Mucosa of stomach (tissue), 1 donor: Measurements from ENCODE around the gene CBX8.

Experiments
- H3K27me3 ChIP-seq: one replicate; pipeline ENCODE4 v1.7.0; 2013; ENCODE audit warnings: mild to moderate bottlenecking, low read length; ENCODE audit not compliant: control insufficient read depth, insufficient read depth
- H3K36me3 ChIP-seq: one replicate; pipeline ENCODE4 v1.7.0; 2013; ENCODE audit warnings: low read length; ENCODE audit not compliant: control insufficient read depth, insufficient read depth
- H3K4me1 ChIP-seq: one replicate; pipeline ENCODE4 v1.7.0; 2013; ENCODE audit warnings: mild to moderate bottlenecking, low read length; ENCODE audit not compliant: control insufficient read depth, insufficient read depth
- H3K4me3 ChIP-seq: one replicate; pipeline ENCODE4 v1.7.0; 2013; ENCODE audit warnings: low read length
- H3K9ac ChIP-seq: one replicate; pipeline ENCODE4 v1.7.0; 2013; ENCODE audit warnings: mild to moderate bottlenecking, low read length, moderate library complexity
- H3K9me3 ChIP-seq: one replicate; pipeline ENCODE4 v1.7.0; 2013; ENCODE audit warnings: mild to moderate bottlenecking, low read length, moderate library complexity; ENCODE audit not compliant: control insufficient read depth
- donor health status: Pancreatic carcinoma.

The CBX8 gene

DNA sequence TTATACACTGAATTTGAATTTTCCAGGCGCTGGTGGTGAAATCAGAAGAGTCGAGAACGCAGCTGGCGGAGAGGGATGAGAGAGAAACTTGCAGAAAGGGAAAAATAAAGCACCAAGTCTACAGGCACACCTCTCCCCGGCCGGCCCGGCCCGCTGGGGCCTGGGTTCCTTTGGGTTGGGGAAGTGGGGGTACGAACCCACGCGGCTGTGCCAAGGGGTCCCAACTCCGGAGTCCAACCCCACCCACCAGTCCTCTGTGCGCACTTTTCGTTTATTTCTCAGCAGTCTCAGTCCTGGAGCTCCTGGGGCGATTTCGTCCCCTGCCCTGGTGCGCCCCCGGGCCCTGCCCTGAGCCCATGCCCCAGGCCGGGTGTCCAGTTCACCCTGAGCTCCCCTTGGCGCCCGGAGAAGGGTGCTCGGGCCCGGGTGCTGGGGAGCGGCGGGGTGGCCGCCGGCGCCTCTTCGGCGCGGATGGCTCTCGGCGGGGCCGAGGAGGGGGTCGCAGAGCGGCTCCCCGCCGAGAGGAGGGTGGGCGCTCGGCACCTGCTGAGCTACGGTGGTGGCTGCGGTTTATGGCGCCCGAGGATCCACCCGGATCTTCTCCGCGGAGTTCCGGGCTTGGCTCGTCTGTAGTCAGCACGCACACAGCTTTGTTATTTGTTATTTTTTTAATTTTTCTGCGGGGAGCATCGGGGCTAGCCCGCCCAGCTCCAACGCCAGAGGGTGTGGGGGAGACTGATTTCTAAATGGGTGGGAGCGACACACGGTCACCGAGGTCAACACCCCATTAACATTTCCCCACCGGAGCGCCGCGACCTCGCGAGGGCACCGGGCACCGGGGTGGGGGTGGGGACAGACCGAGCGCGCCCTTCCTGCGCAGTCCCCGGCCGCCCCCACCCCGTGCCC, 15.7 kb upstream of the CBX8 start:
- Histone ChIP-seq H3K9ac (peak overlapping the region; percentile 22), H3K36me3 (no peaks in the 10 kb centered on the region), H3K4me3 (no peak overlapping the region), H3K4me1 (peaks cover 47% of the 10 kb centered on the region), H3K9me3 (no peaks in the 10 kb centered on the region), H3K27me3 (peaks cover 81% of the 10 kb centered on the region)

- Histone ChIP-seq H3K27me3 (peaks cover 81% of the 10 kb centered on the region), H3K4me1 (peaks cover 47% of the 10 kb centered on the region), H3K4me3 (no peak overlapping the region), H3K9ac (peak overlapping the region; percentile 43), H3K36me3 (no peaks in the 10 kb centered on the region), H3K9me3 (no peaks in the 10 kb centered on the region)
These were observed 15.0 kb upstream of the CBX8 start for GRCh38 chr17:79811868-79812352.

DNA sequence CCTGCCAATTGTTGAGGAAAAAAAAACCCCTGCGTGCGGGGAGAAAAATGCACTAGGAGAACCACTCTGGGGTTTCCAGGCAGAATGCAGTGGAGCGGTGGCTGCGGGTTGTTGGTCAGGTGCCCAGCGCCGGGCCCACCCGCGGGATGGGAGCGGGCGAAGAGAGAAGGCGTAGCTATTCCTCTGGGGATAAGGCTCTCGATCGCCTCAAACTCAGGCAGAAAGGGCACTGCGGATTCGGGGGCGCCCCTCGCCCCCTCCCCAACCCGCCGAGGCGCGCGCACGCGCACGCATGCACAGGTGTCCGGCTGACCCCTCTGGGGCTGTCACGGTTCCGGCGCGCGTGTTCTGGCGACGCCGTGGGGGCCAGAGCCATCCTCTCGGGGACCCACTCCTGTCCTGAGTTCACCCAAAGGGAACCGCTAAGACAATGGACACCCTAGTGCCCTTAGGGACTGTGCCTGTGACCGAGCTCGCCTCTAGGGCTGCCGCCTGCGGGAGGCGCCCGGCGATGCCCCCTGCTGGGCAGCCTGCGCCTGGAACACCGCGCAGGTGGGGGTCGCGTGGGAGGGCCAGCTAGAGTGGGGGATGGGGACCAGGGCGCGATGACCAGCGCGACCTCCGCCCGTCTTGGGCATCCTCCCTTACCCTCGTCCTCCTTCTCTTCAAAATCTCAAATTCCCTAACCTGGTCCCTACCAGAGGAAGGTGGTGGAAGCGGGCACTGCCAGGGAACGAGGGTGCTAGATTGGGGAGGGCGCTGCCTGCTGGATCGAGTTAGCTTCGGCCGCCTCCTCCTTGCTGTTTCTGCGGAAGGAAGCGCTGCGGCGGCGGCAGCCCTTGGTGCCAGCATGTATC, 14.4 kb upstream of the CBX8 start:
- Histone ChIP-seq H3K4me3 (no peak overlapping the region), H3K9me3 (no peaks in the 10 kb centered on the region), H3K27me3 (peaks cover 82% of the 10 kb centered on the region), H3K36me3 (no peaks in the 10 kb centered on the region), H3K9ac (peak overlapping the region; percentile 43), H3K4me1 (peaks cover 47% of the 10 kb centered on the region)

GRCh38 chr17:79810130-79811010, 13.5 kb upstream of the CBX8 start:
- Histone ChIP-seq H3K4me3 (no peak overlapping the region), H3K4me1 (peaks cover 45% of the 10 kb centered on the region), H3K9me3 (no peaks in the 10 kb centered on the region), H3K36me3 (no peaks in the 10 kb centered on the region), H3K27me3 (peaks cover 82% of the 10 kb centered on the region), H3K9ac (no peak overlapping the region)

DNA sequence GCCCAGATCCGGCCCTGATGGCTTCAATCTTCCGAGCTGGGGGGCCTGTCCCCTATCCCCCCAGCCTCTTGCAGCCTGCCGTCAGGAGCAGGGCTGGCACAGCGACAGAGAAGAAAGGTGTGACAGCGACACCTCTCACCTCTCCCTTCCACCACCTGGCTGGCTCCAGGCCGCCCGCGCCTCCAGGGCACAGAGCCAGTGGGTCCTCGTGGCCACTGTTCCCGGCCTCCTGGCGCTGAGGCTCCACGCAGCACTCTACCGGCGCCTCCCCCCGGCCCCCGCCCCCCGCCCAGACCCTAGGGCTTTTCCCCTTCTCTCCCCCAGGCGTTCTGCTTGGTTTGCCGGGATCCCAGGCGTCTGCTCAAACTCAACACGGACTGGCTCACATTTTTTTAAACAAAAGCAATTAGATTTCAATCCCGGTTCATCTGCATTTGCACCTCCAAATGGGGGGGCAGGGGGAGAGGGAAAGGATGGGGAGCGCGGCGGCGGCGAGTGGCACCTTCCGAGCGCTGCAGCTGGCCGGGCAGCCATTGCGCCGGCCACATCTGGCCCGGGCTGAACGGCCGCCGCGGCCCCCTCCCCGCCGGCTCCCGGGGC, 12.8 kb upstream of the CBX8 start:
- Histone ChIP-seq H3K27me3 (peaks cover 83% of the 10 kb centered on the region), H3K4me1 (peaks cover 39% of the 10 kb centered on the region), H3K36me3 (no peaks in the 10 kb centered on the region), H3K4me3 (no peak overlapping the region), H3K9ac (no peak overlapping the region), H3K9me3 (no peaks in the 10 kb centered on the region)

DNA sequence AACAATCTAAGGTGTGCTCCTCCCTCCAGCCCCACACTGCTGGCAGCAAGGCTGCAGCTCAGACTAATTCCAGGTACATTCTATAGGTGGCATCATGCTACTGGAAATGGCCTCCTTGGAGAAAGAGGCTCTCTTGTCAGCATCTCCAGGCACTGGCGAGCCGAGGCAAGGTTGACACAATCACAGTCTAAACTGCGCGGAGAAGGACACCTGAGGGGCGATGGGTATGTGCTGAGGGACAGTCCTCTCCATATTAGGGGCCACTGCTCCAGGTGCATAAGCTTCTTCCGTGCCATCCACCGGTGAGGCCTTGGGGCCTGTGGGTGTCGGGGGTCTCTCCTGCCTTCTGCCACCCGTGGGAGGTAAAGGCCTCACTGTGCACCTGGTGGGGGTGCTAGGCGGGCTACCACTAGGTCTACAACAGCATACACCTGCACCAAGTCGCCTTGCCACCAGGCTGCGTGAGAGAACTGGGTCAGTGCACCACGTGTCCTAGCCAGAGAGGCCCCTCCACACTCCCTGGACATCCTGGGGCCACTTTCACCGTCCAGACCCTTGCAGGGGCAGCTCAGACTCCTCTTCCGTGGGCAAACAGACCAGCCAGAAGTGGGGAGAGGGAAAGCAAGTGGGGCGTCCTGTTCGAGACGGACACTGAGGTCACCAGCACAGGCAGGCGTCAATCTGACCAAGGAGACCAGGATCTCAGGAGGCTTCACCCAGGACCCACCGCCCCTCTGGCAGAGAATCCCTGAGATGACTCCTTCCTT, 12.1 kb upstream of the CBX8 start:
- H3K9ac ChIP-seq, result no peak overlapping the region
- H3K4me3 ChIP-seq, result no peak overlapping the region
- no peaks in the 10 kb centered on the region for H3K36me3 ChIP-seq
- H3K27me3 ChIP-seq, result peaks cover 83% of the 10 kb centered on the region
- H3K4me1 ChIP-seq, result peaks cover 38% of the 10 kb centered on the region
- no peaks in the 10 kb centered on the region for H3K9me3 ChIP-seq

GRCh38 chr17:79806863-79807720, 10.2 kb upstream of the CBX8 start:
- H3K4me1 ChIP-seq, result peaks cover 38% of the 10 kb centered on the region

DNA sequence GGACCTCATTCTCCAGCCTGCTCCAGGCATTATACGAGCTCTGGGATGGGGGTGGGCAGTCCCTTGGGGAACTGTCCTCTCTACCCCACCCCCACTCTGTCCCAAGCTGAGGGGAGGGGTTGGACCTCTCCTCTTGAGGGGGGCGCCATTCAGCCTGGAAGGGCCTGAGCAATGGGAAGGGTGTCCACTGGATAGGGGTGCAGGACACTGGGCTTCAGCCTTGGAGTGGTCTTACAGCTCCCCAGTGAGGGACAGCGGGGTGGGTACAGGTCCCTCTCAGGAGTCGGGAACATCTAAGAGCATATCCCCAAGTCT, 9.5 kb upstream of the CBX8 start:
- Histone ChIP-seq H3K4me3 (no peak overlapping the region), H3K36me3 (no peaks in the 10 kb centered on the region), H3K27me3 (peaks cover 93% of the 10 kb centered on the region), H3K9me3 (no peaks in the 10 kb centered on the region), H3K9ac (no peak overlapping the region), H3K4me1 (peaks cover 36% of the 10 kb centered on the region)

More at GRCh38 chr17:79806863-79807720, 10.2 kb upstream of the CBX8 start:
- Histone ChIP-seq H3K27me3 (peaks cover 93% of the 10 kb centered on the region), H3K9me3 (no peaks in the 10 kb centered on the region), H3K36me3 (no peaks in the 10 kb centered on the region), H3K9ac (no peak overlapping the region), H3K4me3 (no peak overlapping the region)

DNA sequence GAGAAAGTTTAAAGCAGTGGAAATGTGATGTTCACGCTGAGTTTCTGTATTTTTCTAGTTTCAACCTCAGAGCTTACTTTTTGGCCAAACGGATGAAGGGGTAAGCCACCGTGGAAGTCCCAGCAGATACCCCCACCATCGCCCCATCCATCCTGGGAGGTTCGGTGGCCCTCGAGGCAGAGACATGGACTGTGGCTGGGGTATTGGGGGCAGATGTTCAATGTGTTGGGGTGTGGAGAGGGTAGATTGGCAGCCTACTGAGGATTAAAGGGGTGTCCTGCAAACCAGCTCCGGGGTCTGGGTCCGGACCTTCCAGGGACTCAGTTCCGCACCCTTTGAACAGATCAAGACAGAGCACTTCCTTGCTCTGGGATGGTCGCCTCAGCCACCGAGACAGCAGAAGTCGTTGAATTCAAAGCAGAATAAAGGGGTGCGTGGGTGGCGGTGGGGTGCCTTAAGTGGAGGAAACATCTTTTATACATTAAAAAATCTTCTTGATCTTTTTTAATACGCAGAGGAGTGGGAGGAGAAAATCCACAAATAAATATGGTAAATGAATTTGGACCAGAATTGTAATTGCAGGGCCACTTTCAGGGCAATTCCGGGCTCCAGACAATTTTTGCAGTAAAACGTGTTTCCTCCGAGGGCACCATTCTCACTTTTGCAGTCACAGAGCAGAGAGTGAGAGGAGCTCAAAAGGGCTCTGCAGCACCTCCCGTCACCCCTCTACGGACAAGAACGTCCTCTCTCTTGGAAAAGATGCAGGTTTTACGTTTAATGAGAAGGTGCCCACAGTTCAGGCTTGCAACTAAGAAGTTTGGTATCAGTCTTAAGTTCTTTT, 8.2 kb upstream of the CBX8 start:
- H3K4me3 ChIP-seq, result no peak overlapping the region
- H3K4me1 ChIP-seq, result peaks cover 43% of the 10 kb centered on the region

More for the DNA sequence above, 8.2 kb upstream of the CBX8 start:
- H3K36me3 ChIP-seq, result no peaks in the 10 kb centered on the region
- peaks cover 95% of the 10 kb centered on the region for H3K27me3 ChIP-seq
- no peak overlapping the region for H3K9ac ChIP-seq
- H3K9me3 ChIP-seq, result peaks cover 4% of the 10 kb centered on the region
